CD14-positive monocyte (primary cell): ENCODE measurements around the gene CDA. TPM values are rescaled to one million over a fixed set of nuclear protein-coding genes. Genes with fewer than 3 reads are reported as not detected.

Source experiments
- DNase-seq, 3 donors: peaks; one replicate each; pipeline ENCODE4 v3.0.0-alpha.2; 2011 to 2022
- H2AFZ ChIP-seq: 2 replicates; pipeline ENCODE4 v1.6.0; 2012; ENCODE audit warnings: mild to moderate bottlenecking, low read depth, low read length, inconsistent platforms; ENCODE audit not compliant: insufficient read depth, poor library complexity, severe bottlenecking
- H3K27ac ChIP-seq, 2 donors: 1 replicate in 1 of 2; 2 replicates in 1 of 2; pipeline ENCODE4 v1.5.1; 2012 to 2013; ENCODE audit warnings: low read length in 2 of 2, control low read depth in 1 of 2, inconsistent platforms in 1 of 2, low read depth in 1 of 2, mild to moderate bottlenecking in 1 of 2
- H3K27me3 ChIP-seq, 2 donors: one replicate each; pipeline versions ENCODE4 v1.6.0 to v1.6.1; 2011 to 2013; ENCODE audit warnings: low read length in 2 of 2; ENCODE audit not compliant: control insufficient read depth in 2 of 2, insufficient read depth in 2 of 2
- H3K36me3 ChIP-seq, 2 donors: replicated peaks in 1 of 2; 1 replicate in 1 of 2; 2 replicates in 1 of 2; pipeline versions ENCODE4 v1.5.1 to v1.6.1; 2012 to 2013; ENCODE audit warnings: low read length in 2 of 2, control low read depth in 1 of 2, inconsistent platforms in 1 of 2, mild to moderate bottlenecking in 1 of 2; ENCODE audit not compliant: insufficient read depth in 2 of 2, control insufficient read depth in 1 of 2
- H3K4me1 ChIP-seq, 2 donors: 1 replicate in 1 of 2; 2 replicates in 1 of 2; pipeline versions ENCODE4 v1.5.1 to v1.6.1; 2012 to 2013; ENCODE audit warnings: low read length in 2 of 2, control low read depth in 1 of 2, inconsistent platforms in 1 of 2, mild to moderate bottlenecking in 1 of 2, moderate library complexity in 1 of 2; ENCODE audit not compliant: insufficient read depth in 2 of 2, control insufficient read depth in 1 of 2
- H3K4me2 ChIP-seq: replicated peaks from 2 replicates; pipeline ENCODE3; 2012; ENCODE audit warnings: low read length, moderate library complexity, mild to moderate bottlenecking; ENCODE audit not compliant: poor library complexity, severe bottlenecking; ENCODE audit errors: extremely low read depth
- H3K4me3 ChIP-seq, 3 experiments: fragments of 200-600 bp in 1 of 3; sonication (generic) in 1 of 3; replicated peaks in 1 of 3; 1 replicate in 2 of 3; 2 replicates in 1 of 3; pipeline ENCODE4 v1.5.1; 2011 to 2013; ENCODE audit warnings: low read length in 3 of 3, mild to moderate bottlenecking in 3 of 3, control low read depth in 2 of 3, low read depth in 2 of 3, inconsistent platforms in 1 of 3, moderate library complexity in 1 of 3
- H3K79me2 ChIP-seq: 2 replicates; pipeline ENCODE4 v1.6.0; 2012; ENCODE audit warnings: mild to moderate bottlenecking, control low read depth, inconsistent platforms, low read length, moderate library complexity; ENCODE audit not compliant: insufficient read depth
- H3K9ac ChIP-seq: 2 replicates; pipeline ENCODE4 v1.6.0; 2017; ENCODE audit warnings: low read length, mild to moderate bottlenecking; ENCODE audit not compliant: insufficient read depth, poor library complexity, severe bottlenecking
- H3K9me3 ChIP-seq, 2 donors: replicated peaks in 1 of 2; 1 replicate in 1 of 2; 2 replicates in 1 of 2; pipeline versions ENCODE4 v1.5.1 to v1.6.1; 2012 to 2013; ENCODE audit warnings: low read length in 2 of 2, control low read depth in 1 of 2; ENCODE audit not compliant: control insufficient read depth in 1 of 2, insufficient read depth in 1 of 2
- H4K20me1 ChIP-seq: 2 replicates; pipeline ENCODE4 v1.6.0; 2012; ENCODE audit warnings: mild to moderate bottlenecking, low read length, control low read depth, moderate library complexity; ENCODE audit not compliant: insufficient read depth
- H3K27ac Mint-ChIP-seq, 7 donors: one replicate each; pipeline ENCODE4 v1.8.0; 2020; ENCODE audit warnings: mild to moderate bottlenecking in 7 of 7, mixed read lengths in 7 of 7, moderate library complexity in 6 of 7, inconsistent platforms in 2 of 7
- H3K27me3 Mint-ChIP-seq, 3 donors: one replicate each; pipeline ENCODE4 v1.8.0; 2021 to 2022; ENCODE audit warnings: low read depth in 3 of 3, mild to moderate bottlenecking in 3 of 3, mixed read lengths in 3 of 3, moderate library complexity in 3 of 3, inconsistent platforms in 1 of 3
- H3K36me3 Mint-ChIP-seq, 2 donors: one replicate each; pipeline ENCODE4 v1.8.0; 2020; ENCODE audit warnings: mixed read lengths in 2 of 2, inconsistent platforms in 1 of 2, mild to moderate bottlenecking in 1 of 2
- H3K4me1 Mint-ChIP-seq: one replicate; pipeline ENCODE4 v1.8.0; 2020; ENCODE audit warnings: mild to moderate bottlenecking, mixed read lengths
- H3K4me3 Mint-ChIP-seq, 2 donors: one replicate each; pipeline ENCODE4 v1.8.0; 2020; ENCODE audit warnings: mild to moderate bottlenecking in 2 of 2, mixed read lengths in 2 of 2, moderate library complexity in 1 of 2
- H3K9me3 Mint-ChIP-seq, 7 donors: one replicate each; pipeline ENCODE4 v1.8.0; 2020 to 2022; ENCODE audit warnings: mixed read lengths in 7 of 7, mild to moderate bottlenecking in 6 of 7, moderate library complexity in 6 of 7, inconsistent platforms in 2 of 7
- CTCF ChIP-seq: fragments of 200-600 bp; IDR thresholded peaks from one replicate; pipeline ENCODE4 v1.8.0; 2022; ENCODE audit warnings: antibody characterized with exemption, mild to moderate bottlenecking
- WGBS: methylation state at CpG from one replicate; pipeline ENCODE4 v1.1.5; 2013; ENCODE audit warnings: missing lambda C conversion rate; ENCODE audit not compliant: insufficient coverage; 5-methylcytosine and 5-hydroxymethylcytosine counted together
- intact Hi-C, 2 donors: fragments of 100-400 bp; cut with micrococcal nuclease; formaldehyde crosslinking; loops; one replicate each; pipeline versions ENCODE4 v1.15.0 to v1.15.1; 2023
- polyA plus RNA-seq, 3 donors: library from polyadenylated mRNA; depleted of rRNA in 1 of 3; unstranded in 2 of 3; stranded (reverse) in 1 of 3; fragments of 300-500 nt in 2 of 3; fragments of >200 nt in 1 of 3; fragmentation: Illumina TruSeq in 2 of 3; gene quantifications; 1 replicate in 2 of 3; 2 replicates in 1 of 3; pipeline ENCODE4 v1.2.3, GENCODE V29; 2012 to 2021

The CDA gene
- polyA plus RNA-seq, 3 donors, result 113 to 348 (median 217) TPM

- no peak overlapping the region for H2AFZ ChIP-seq
- peaks cover 66% of the 10 kb centered on the region for H4K20me1 ChIP-seq
- no peaks in the 10 kb centered on the region for H3K9me3 Mint-ChIP-seq
- H3K9me3 ChIP-seq, result no peaks in the 10 kb centered on the region
- H3K27ac Mint-ChIP-seq, result peak overlapping the region in 1 of 7 donors; percentile 80
- peaks cover 41% of the 10 kb centered on the region for H3K79me2 ChIP-seq
- no peaks in the 10 kb centered on the region for H3K27me3 ChIP-seq
- DNase-seq, result no peak
- no CpG with 5 or more reads among the region's 2 CpGs for WGBS
- peaks cover 68 to 90% of the 10 kb centered on the region in 2 donors for H3K36me3 Mint-ChIP-seq
- H3K36me3 ChIP-seq, result peaks cover 75 to 96% of the 10 kb centered on the region in 2 donors
- H3K9ac ChIP-seq, result no peak overlapping the region
- intact Hi-C loops, result no loop called here
- no peaks in the 10 kb centered on the region for H3K4me1 ChIP-seq
- H3K4me1 Mint-ChIP-seq, result peaks cover 2% of the 10 kb centered on the region
- H3K27ac ChIP-seq, result no peak overlapping the region
- H3K4me3 ChIP-seq, result no peak overlapping the region
- no peak overlapping the region for H3K4me3 Mint-ChIP-seq
- H3K27me3 Mint-ChIP-seq, result peaks cover 0 to 2% (median 2%) of the 10 kb centered on the region in 3 donors
- H3K4me2 ChIP-seq, result no peak overlapping the region
- TF ChIP-seq CTCF, result no peak
These were observed 22.1 kb downstream of the CDA start for GRCh38 chr1:20610970-20611369.

GRCh38 chr1:20611652-20612051, 22.8 kb downstream of the CDA start:
- peaks cover 73% of the 10 kb centered on the region for H4K20me1 ChIP-seq
- H3K9me3 ChIP-seq, result no peaks in the 10 kb centered on the region
- no peak overlapping the region for H3K4me3 ChIP-seq
- H3K9ac ChIP-seq, result no peak overlapping the region
- Mint-ChIP-seq H3K9me3 (no peaks in the 10 kb centered on the region), H3K27ac (no peak overlapping the region), H3K4me1 (peaks cover 2% of the 10 kb centered on the region), H3K4me3 (no peak overlapping the region), H3K36me3 (peaks cover 69 to 90% of the 10 kb centered on the region in 2 donors), H3K27me3 (peaks cover 0 to 2% (median 2%) of the 10 kb centered on the region in 3 donors)
- H3K4me1 ChIP-seq, result no peaks in the 10 kb centered on the region
- H3K79me2 ChIP-seq, result peaks cover 38% of the 10 kb centered on the region
- TF ChIP-seq CTCF, result no peak
- intact Hi-C loops, result no loop called here
- H3K27me3 ChIP-seq, result no peaks in the 10 kb centered on the region
- 95% methylated on average over 2 of the region's 5 CpGs for WGBS
- H3K4me2 ChIP-seq, result no peak overlapping the region
- peaks cover 73 to 96% of the 10 kb centered on the region in 2 donors for H3K36me3 ChIP-seq
- H2AFZ ChIP-seq, result no peak overlapping the region
- H3K27ac ChIP-seq, result no peak overlapping the region
- no peak for DNase-seq
